HT-29 (cell line): Measurements from ENCODE around the gene MKI67. TPM values are rescaled to one million over a fixed set of nuclear protein-coding genes. Genes with fewer than 3 reads are reported as not detected.

ENCODE experiments used
- DNase-seq: peaks from one replicate; pipeline ENCODE4 v3.0.0-alpha.2; 2015; ENCODE audit warnings: low spot score
- total RNA-seq: library from RNA; depleted of rRNA; stranded (reverse); fragments of >200 nt; shearing (Covaris generic); gene quantifications from 2 replicates; pipeline ENCODE4 v1.2.3, GENCODE V29; 2014

MKI67 gene
- total RNA-seq, 1 experiment from 2014 or later = 49.8 TPM

GRCh38 chr10:128065881-128066534, 60.2 kb downstream of the MKI67 start:
- no peak for DNase-seq

DNA sequence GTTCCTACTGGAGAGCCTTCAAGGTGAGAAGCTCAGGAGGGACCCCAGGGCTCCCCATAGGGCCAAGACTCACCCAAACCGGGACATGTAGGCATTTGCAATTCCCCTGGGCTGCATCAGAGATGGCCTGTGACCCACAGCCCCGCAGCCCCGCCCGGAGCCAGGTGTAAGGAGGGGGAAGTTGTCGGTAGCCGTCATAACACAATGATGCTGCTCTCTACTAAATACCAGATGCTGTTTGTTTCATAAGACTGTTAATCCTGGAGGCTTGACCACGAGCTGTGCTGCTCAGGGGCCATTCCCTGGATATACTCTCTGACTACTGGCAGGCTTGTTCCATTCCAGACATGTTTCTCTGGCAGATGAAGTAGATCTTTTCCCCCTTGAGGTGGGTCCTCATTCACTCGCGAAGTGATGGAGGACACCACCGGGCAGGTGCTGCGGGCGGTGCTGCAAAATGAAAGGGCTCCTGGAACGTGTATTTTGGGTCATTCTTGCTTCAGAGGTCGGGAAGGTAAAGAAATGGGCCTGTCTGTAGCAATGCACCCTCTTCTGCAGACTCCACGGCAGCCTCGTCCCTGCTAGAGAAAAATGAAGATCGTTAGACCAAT, 61.1 kb downstream of the MKI67 start:
- no peak for DNase-seq

DNA sequence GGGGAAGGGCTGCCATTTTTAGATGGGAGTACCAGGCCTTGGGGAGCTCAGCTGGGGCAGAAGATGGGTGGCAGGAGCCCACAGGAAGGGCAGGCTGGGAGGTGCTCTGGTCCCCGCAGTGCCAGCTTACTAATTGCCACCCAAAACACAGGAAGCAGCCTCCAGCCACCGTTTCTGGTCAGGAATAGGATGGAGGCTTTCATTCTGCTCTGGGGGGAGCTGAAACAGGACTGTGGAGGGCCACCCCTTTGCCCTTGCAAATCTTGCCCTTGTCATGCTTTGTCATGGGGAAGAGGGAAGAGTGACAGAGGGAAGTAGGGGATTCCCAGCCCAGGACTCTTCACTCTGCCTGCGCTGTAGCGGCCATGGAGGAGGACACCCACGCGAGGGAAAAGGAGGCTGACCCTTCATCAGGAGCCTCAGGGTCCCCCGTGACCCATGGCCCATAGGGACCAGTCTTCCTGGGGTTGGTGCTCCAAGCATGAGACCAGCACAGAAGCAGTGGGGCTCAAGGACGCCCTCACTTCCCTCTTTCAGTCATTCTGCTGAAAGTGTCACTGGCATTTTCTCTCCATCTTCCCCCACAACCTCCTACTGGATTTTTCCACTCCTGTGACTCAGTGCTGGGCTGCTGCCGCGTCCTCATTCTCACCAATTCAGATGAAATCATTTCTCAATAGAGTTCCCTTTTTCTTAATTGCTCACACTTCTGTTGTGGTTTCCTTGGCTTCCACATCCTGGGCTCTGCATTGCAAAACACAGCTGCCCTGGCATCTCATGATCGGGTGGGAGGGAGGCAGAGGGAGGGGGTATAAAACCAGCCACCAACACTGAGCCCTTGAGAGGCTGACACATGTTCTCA, 61.9 kb downstream of the MKI67 start:
- DNase-seq = no peak

DNA sequence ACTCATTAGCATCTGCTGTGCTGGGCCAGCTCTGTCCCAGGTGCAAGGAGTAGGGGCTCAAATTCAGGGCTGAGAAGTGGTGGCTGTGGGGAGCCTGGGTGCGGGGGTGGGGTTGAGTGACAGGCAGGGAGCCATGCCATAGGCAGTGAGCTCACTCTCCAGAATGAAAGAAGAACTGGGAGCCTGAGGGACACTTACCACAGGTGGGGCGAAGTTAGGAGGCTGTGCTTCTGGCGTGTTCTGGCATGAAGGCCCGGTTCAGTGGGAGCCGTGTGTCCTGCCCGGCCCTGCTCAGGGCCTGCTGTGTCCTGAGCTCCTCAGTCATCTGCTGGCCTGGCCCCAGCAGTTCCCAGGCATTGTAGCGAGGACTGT, 62.5 kb downstream of the MKI67 start:
- DNase-seq = no peak

DNA sequence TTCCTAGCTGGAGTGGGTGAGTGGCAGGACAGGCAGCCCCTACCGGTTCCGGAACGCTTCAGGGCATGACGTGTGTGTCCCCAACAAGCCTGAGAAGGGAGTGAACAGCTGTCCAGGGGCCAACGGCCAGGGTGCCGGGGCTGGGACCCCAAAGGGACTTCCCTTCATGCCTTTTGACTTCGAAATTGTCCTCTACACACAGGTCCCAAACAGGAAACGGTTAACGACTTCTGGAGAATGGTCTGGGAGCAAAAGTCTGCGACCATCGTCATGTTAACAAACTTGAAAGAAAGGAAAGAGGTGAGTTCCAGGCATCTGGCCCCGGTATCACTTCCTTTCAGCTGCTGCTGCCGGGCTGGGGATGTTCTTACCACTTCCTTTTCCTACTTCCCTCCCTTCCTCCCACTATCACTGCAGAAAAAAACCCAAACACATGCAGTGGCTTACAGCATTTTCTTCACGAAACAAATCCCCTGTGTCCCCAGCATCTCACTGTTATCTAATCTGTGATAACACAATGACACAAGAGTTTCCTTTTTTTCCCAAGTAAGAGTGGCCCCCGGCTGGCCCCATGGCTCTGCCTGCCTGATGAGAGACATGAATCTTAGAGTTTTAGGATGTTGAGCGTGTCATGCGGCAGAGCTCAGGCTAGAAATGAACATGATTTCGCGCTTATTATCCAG, 63.2 kb downstream of the MKI67 start:
- no peak for DNase-seq

GRCh38 chr10:128062331-128062880, 63.8 kb downstream of the MKI67 start:
- no peak for DNase-seq

- DNase-seq = no peak
Observed at GRCh38 chr10:128061306-128062300, 64.6 kb downstream of the MKI67 start.

DNA sequence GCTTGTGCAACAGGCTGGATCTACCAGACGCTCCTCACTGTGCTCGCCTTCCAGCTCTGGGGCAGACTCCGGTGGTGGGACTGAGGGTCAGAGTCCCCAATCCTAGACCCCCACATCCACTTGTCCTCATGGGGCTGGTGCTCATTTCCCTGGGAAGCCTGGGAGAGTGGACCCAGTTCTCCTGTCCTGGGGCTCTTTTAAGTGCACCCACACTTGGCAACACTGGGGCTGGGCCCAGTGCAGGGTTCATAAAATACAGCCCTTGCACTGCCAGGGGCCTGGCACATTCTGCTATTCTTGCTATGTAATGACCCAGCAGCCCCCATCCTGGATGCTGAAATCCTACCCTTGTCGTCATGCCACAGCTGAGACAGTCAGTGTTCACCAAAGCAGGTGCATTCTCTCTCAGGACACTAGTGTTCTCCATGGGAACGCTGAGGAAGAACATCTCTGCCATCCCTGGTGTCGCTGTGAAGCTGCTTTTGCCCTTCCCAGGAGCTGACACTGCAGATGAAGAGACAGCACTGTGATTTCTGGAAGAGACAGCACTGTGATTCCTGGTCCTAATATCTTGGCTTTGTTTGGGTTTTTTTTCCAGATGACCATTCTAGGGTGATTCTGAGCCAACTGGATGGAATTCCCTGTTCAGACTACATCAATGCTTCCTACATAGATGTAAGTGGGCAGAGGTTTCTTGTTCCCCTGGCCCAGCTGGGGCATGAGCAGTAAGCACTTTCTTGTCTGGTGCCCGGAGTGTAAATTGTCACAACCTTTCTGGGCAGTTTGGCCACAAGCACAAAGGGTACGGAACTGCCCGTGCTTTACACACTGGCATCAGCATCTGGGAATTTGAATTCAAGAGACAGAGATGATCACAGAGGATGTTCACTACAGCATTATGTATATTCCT, 65.6 kb downstream of the MKI67 start:
- DNase-seq = no peak

DNA sequence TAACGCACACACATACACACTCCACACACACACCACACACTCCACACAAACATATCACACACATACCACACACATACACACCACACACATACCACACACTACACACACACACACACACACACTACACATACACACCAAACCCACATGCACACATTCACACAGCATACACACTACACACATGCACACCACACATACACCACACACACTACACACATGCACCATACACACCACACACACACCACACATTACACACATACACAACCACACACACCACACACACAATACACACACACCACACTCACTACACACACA, 66.3 kb downstream of the MKI67 start:
- DNase-seq = no peak

DNA sequence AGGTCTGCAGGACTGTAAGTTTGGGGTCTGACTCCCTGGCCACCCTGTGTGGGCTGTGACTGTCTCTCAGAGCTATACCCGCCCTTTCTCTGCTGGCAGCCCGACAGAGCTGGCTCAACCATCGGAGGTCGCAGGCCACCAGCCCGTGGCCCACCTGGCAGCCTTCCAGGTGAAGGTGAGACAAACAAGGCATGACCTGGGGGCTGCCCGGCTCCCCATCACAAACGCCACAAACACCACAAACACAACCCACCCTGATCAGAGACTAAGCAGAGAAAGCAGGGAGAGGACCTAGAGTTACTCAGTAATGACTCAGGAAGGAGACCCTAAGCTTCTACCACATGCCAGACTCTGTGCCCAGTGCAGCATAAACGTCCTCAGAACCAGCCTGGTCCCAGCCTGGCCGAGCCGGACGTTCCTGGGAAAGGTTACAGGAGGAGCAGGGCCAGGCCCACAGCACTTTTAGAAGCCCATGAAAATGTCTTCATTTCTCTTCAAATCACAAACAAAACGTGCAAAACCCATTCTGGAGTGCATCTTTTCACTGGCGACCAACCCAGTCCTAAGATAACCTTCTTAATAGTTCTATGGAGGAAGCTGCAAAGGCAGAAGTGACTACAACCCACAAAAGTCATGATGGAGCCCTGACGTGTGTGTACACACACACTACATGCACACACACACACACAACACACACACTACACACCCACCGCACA, 66.8 kb downstream of the MKI67 start:
- DNase-seq = no peak

- no peak for DNase-seq
Observed at GRCh38 chr10:128058750-128059134, 67.5 kb downstream of the MKI67 start.

GRCh38 chr10:128058106-128058749, 68.0 kb downstream of the MKI67 start:
- no peak for DNase-seq

DNA sequence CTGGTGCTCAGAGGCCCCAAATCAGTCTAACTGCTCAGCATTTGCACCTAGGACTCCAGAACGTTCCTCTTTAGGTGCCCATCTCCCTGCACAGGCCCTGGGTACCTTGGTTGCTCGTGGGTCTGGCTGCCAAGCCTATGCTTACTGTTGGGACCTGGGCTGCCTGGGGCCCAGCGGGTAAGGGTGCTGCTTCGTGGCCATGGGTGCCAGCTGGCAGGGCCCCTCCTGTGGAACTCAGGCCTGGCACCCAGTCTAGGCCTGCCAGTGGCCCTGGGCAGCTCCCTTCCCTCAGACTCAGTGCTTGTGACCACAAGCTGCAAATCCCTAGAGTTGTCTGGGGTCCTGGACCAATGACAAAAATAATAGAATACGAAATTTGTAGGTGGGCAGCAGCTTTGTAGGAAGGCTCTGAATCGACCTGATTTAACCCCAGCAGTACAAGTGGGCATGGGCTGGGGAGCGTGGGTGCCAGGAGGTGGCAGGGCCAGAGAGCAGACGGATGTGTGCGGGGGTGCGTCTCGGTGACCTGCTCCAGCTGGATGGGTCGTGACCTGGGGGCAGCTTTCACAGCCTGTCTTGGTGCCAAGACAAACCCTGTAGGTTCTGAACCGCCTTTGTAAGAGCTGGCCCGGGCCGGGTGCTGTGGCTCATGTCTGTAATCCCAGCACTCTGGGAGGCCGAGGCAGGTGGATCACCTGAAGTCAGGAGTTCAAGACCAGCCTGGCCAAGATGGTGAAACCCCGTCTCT, 69.7 kb downstream of the MKI67 start:
- no peak for DNase-seq

- DNase-seq = no peak
Observed at GRCh38 chr10:128055061-128055868, 71.0 kb downstream of the MKI67 start.

DNA sequence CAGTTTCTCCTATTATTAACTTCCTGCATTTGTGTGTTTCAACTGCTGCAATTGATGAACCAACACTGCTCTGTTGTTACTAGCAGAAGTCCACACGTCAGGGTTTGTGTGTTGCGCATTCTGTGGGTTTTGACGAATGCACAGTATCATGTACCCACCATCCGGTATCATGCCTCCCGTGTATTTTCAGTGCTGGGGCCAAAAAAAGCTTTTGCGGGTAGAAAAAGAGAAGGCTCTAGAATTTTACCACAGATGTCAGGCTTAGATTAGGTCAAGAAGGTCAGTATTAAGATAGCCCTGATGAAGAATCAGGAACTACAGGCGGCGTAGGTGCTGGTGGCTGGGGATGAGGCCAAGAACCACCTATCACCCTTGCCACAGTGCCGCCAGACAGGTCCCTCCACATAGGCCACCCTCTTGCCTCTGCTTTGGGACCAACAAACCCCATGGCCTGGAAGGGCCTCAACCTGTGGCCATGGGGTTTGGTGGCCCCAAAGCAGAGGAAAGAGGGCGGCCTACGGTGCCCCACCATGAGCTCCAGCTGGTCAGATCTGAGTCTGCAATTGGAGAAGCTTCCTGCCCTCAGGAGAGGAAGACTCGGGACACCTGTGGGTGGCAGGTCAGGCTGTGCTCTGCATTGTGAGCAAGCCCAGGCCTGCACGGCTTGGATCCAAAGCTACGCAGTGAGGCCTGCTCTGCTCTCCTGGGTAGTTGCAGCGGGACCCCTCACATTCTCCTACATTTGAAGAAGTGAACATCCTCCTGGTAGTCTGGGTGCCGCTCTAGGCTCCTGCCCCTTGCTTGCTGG, 71.9 kb downstream of the MKI67 start:
- DNase-seq = no peak

DNA sequence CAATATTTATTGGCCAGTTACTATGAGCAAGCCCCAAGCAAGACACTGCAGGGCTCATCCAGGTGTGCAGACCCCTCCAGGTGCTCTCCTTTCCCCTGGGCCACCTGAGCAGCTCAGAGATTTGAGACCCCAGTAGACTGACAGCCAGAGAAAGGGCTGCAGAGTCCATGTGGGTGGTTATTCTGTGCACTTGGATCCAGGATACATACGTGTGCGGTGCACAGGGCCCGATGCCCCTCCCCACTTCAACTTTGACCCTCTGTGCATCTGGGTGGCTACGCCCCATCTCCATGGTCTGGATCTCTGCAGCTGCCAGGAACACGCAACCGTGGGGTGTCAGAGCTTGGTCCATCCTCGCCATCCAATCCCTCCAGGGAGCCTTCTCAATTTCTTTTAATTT, 72.9 kb downstream of the MKI67 start:
- DNase-seq = no peak
